Measurements from ENCODE around the gene ZMYM5.
A peak's percentile ranks its signal among the peaks of the same experiment; 100 is the strongest.
"Not testable (repeated sequence)": the region's sequence is repeated elsewhere in the genome, so short reads cannot be mapped to it uniquely, and the experiment has no call there.

The ZMYM5 gene

DNA sequence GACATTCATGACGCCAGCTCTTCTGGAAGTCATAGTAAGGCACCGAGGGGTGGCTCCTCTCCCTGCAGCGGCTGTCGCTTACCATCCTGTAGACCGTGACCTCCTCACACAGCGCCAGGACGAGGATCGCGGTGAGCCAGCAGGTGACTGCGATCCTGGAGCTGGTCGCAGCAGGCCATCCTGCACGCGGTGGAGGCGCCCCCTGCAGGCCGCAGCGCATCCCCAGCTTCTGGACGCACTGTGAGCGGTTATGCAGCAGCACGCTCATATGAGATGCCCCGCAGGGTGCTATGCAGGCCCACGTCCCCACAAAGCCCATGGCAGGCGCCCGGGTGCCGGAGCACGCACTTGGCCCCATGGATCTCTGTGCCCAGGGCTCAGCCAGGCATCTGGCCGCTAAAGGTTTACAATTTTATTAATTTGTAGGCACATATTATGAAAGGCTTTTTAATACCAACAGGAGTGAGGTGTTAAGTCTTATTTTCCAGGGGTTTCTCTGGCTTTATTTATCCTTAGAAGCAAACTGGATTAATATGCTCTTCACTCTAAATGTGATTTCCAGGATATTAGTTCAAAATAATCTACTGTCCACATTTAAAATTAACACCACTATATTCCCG lies 45.1 kb downstream of the ZMYM5 start:
- DNase-seq: no peak

DNA sequence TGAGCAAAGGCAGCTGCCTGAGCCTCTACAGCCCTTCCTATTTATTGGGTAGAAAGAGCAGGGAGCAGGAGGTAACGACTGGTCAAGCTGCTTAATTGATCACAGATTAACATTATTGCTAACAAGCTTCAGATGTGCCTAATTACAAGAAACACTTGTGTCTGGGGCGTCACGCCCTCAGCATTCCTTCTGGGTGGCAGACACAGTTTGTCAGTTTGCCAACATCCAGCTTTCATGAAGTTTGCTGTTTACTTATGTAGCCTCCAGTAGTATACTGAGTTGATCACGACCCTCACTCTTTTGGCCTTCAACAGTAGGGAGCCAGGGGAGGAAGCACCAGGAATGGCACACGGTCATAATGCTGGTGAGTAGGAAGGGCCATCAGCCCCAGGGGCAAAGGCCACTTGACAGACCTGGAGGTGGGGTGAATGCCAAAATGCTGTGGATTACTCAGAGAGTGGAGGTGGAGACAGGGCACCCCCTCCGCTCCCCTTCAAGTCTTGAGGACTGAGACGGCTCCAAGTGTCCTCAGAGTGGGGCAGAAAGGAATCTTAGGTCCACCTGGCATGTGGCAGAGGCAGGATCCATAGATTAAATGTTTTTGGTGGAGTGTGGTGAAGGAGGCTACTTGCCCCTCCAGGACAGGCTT lies 45.8 kb downstream of the ZMYM5 start:
- DNase-seq: no peak

DNA sequence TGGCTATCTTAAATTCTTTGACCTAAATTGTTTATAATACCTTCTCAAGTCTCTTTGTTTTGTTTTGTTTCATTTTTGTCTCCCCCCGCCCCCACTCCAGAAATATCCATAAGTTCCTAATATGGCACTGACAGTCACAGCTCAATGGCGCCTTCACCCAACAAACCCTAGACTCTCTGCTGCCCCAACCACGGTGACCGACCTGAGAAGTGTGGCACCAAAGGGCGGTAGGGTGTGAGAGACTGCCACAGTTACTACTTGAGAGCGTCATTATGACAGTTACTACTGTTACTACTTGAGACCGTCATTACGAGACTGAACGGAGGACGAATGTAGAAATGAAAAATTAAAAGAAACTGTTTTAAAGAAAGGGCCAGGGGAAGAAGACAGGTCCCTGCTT lies 46.3 kb downstream of the ZMYM5 start:
- DNase-seq: no peak

DNA sequence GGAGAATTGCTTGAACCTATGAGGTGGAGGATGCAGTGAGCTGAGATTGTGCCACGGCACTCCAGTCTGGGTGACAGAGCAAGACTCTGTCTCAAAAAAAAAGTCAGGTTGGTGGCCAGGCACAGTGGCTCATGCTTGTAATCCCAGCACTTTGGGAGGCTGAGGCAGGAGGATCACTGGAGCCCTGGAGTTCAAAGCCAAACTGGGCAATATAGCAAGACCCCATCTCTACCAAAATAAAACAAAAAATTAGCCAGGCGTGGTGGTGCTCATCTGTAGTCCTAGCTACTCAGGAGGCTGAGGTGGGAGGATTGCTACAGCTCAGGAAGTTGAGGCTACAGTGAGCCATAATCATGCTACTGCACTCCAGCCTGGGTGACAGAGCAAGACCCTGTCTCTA lies 47.6 kb downstream of the ZMYM5 start:
- DNase-seq: not testable (repeated sequence)

DNA sequence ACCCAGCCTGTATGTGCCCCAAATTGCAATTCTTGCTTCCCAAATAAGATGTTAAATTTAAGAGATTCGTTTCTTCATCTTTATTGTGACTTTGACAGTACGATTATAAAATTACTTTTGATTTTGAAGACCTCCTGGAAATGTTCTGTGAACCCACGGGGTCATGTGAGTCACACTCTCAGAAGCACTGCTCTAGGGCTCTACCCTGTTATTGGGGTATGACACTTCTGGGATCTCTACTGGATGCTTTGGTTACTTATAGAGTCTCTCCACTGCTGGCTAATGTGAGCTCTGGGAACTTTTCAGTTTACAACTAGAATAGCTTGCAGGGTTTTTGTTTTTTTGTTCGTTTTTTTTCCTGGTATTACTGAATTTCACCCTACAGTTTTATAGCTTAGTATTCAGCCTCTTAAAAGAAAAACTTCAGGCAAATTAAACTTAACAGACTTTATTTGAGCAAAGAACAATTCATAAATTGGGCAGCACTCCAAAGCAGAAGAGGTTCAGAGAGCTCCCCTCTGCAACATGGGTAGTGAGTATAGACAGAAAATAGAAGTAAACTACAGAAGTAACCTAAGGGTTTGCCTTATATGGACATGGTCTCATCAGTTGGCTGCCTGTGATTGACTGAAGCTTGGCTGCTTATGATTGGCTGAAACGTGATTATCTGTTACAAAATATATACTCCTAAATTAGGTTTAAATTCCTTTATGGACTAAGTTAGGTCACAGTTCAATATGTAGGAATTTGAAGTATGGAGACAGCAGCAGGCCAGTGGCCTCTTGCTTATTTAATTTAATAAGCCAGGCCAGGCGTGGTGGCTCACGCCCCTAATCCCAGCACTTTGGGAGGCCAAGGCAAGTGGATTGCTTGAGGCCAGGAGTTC lies 52.2 kb downstream of the ZMYM5 start:
- no peak for DNase-seq

DNA sequence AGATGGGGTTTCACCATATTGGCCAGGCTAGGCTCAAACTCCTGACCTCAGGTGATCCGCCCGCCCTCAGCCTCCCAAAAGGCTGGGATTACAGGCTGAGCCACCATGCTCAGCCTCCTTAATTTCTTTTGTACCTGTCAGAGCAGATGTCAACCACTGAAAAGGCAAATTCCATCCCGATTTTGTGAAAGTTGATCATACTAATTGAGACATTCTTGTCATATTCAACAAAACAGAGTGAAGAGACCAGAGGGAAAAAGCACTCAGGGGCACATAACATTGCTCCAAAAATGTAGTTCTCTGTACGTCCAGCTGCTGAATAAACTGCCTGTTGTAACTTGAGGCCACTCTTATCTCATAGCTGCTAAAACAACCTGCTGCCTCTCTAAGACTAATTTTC lies 53.3 kb downstream of the ZMYM5 start:
- DNase-seq: no peak

DNA sequence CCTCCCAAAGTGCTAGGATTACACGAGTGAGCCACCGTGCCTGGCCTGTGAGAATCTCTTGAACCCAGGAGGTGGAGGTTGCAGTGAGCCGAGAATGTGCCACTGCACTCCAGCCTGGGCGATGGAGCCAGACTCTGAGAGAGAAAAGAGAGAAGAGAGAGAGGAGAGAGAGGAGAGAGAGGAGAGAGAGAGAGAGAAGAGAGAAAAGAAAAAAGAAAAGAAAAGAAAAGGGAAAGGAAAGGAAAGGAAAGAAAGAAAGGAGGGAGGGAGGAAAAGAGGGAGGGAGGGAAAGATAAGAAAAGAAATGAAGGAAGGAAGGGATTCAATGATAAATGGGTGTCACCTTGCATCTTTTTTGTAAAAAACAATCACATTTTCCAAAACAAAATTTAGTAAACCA lies 57.7 kb downstream of the ZMYM5 start:
- no peak for DNase-seq

DNA sequence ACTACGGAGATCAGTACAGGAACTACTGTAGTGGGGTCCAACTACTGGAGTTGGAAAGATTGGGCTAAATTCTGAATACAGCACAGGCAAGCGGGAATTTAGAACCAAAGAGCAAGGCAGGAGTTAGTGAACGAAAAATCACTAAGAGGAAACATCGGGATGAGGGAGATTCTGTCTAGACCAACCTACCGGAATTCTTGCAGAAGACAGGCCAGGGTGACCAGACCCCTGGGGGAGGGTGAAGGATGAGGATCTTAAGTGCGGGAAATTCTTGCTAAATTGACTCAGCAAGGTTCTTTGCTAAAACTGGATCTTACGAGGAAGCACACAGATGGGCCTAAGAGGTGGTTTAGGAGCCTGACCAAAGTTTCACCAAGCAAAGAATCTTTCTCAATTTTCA lies 67.5 kb downstream of the ZMYM5 start:
- no peak for DNase-seq

DNA sequence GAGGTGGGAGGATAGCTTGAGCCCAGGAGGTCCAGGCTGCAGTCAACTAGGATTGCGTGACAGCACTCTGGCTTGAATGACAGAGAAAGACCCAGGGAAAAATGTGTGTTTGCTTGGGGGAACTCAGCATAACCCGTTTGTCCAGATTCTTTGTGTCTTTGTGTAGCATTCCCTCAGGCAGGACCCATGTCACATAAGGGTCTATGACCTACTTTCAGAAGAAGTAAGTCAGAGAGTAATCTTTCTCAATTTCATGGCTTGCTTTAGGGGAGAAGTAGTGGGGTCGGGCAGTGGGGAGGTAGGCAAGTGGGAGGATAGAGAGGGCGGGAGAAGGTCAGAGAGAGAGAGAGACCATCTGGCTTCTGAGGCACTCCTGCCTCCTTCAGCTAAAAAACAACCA lies 68.8 kb downstream of the ZMYM5 start:
- DNase-seq: no peak

DNA sequence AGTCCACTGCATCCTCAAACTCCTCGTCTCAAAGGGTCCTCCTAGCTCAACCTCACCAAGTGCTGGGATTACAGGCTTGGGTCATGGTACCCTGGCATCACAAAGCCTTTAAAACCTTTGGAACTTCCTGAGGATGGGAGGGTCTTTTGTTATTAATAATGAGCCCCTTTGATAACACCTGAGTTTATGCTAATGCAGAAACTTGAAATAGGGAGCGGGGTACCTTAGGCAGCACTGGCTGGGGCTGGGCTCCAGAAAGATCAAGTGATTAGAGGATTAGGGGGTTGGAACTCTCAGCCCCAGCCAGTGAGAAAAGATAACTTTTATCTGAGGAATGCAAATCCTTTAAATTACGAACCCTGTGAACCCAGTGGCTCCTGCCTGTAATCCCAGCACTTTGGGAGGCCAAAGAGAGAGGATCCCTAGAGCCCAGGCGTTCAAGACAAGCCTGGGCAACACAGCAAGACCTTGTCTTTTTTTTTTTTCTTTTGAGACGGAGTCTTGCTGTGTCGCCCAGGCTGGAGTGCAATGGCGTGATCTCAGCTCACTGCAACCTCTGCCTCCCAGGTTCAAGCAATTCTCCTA lies 71.4 kb downstream of the ZMYM5 start:
- DNase-seq: no peak

DNA sequence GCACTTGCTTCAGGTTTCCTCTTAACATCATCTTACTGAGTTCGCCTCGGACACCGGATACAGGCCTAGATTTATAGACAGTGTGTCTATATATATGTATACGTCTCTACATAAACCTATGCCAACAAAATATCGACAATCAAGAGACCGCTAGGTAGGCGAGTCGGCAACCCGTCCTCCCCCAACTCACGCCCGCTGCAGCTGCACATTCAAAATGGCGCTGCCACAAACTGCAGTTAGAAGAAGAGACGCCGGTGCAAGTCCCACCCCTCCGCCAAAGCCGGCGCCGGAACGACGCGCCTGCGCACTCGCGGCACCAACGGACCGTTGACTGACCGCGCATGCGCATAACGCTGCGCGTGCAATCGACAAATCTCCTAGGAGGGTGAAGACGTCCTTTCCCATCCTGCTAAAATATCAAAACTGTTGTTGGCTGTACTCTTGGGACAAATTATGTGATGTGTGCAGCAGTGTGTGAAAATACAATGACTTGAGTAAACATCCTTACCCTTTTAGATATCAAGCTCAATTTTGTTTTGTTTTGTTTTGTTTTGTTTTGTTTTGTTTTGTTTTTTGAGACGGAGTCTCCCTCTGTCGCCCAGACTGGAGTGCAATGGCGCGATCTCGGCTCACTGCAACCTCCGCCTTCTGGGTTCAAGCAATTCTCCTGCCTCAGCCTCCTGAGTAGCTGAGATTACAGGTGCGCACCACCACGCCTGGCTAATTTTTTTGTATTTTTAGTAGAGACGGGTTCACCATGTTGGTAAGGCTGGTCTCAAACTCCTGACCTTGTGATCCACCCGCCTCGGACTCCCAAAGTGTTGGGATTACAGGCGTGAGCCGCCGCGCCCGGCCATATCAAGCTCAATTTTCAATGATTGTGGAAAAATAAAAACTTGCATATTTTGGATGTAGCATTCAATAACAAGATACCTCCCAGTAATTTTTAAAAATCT lies 80.4 kb downstream of the ZMYM5 start, which contains the start of gene PSPC1:
Gene PSPC1, minus strand, starts transcription at position 219 of the 956 bp plus-strand sequence. Its CDS starts 188 bp downstream, at position 31.
- peak; percentile 24 for DNase-seq

DNA sequence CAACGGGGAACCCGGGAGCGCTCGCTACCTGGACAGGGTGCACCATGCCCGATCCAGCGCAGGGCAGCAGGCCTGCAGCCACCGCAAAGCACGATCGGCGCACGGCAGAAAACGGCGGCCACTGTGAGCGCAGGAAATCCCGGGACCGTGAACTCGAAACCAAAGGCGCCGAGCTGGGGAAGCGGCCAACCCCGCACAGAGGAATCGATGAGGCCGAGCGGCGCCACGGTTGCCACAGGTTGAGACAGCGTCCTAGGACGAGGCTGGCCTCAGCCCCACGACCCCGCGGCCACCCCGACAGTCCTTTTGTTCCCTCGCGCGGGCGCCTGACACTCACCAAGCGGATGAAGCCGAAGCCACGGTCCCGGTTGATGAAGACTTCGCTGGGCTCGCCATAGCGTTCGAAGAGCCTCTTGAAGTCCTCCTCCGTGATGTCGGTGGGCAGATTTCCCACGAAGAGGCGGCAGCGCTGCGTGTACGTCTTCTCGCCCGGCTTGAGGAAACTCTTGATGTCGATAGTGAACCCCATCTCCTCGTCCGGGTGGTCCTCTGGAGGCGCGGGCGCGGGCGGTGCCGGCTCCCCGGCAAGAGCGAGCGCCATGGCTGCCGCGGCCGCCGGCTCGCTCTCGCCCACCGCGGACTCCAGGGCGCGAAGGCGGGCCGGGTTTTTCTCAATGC lies 81.3 kb downstream of the ZMYM5 start:
- no peak for DNase-seq

DNA sequence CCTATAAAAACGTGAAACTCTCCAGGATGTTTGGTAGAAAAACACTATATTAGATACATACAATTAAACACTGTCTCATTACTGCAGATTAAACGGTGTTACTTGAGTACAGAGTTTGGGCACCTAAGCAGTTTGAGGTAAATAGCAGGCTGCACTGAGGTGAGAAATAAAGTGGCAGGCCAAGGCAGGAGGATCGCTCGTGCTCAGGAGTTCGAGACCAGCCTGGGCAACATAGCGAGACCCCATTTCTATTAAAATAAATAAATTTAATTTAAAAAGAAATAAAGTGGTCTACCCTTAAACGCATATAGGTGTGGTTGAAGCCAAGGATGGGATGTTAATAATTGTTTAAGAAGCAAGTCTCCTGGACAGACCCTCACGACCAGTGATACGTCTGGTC lies 81.9 kb downstream of the ZMYM5 start:
- no peak for DNase-seq

DNA sequence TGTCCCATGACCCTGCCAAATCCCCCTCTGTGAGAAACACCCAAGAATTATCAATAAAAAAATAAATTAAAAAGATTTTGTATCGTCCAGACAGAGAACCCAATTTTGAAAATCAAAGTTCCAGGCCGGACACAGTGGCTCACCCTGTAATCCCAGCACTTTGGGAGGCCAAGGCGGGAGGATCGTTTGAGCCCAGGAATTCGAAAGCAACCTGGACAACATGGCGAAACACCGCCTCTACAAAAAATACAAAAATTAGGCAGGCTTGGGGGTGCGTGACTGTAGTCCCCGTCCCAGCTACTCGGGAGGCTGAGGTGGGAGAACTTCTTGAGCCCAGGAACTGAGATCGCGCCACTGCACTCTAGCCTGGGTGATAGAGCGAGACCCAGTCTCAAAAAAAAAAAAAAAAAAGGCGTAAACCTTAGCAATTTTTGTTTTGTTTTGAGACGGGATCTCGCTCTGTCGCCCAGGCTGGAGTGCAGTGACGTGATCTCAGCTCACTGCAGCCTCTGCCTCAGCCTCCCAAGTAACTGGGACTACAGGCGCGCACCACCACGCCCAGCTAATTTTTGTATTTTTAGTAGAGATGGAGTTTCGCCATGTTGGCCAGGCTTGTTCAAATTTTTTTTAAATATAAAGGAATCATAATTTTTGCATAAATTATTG lies 82.6 kb downstream of the ZMYM5 start:
- not testable (repeated sequence) for DNase-seq
